CD4-positive, alpha-beta T cell (primary cell): Measurements from ENCODE around the gene GRIA1. TPM values are rescaled to one million over a fixed set of nuclear protein-coding genes. Genes with fewer than 3 reads are reported as not detected.

ENCODE experiments used
- ATAC-seq: fragments of 200-7000 bp; cut with Tn5 transposase; one replicate; pipeline ENCODE4 v1.10.0; 2022; ENCODE audit warnings: mild to moderate bottlenecking; ENCODE audit not compliant: poor library complexity
- CTCF ChIA-PET: fragments of 350-600 bp; sonication (Branson Sonifier 250); formaldehyde crosslinking; loops from one replicate; lab custom pipeline; 2021; ENCODE audit warnings: antibody characterized with exemption, inconsistent platforms; lab: Charles Lee
- POLR2A ChIA-PET: fragments of 350-600 bp; sonication (Branson Sonifier 250); formaldehyde crosslinking; loops from one replicate; lab custom pipeline; 2021; ENCODE audit warnings: antibody characterized with exemption, inconsistent platforms; lab: Charles Lee
- DNase-seq, 14 experiments: peaks; one replicate each; pipeline ENCODE4 v3.0.0-alpha.2; 2013 to 2020; ENCODE audit warnings: mixed read lengths in 2 of 14
- H3K27ac ChIP-seq, 2 donors: one replicate each; pipeline versions ENCODE4 v1.5.1 to v1.7.0; 2013; ENCODE audit warnings: low read length in 2 of 2, low read depth in 1 of 2, mild to moderate bottlenecking in 1 of 2
- H3K27me3 ChIP-seq, 2 experiments: 1 replicate in 1 of 2; 2 replicates in 1 of 2; pipeline versions ENCODE4 v1.6.1 to v1.7.0; 2013; ENCODE audit warnings: low read length in 2 of 2, control low read depth in 1 of 2, mild to moderate bottlenecking in 1 of 2, moderate library complexity in 1 of 2; ENCODE audit not compliant: insufficient read depth in 2 of 2, control insufficient read depth in 1 of 2
- H3K36me3 ChIP-seq: one replicate; pipeline ENCODE4 v1.6.1; 2013; ENCODE audit warnings: low read length, control low read depth; ENCODE audit not compliant: insufficient read depth
- H3K4me1 ChIP-seq: one replicate; pipeline ENCODE4 v1.6.1; 2013; ENCODE audit warnings: low read length, control low read depth; ENCODE audit not compliant: insufficient read depth
- H3K4me3 ChIP-seq: one replicate; pipeline ENCODE4 v1.5.1; 2013; ENCODE audit warnings: mild to moderate bottlenecking, low read length, moderate library complexity
- H3K9me3 ChIP-seq, 2 experiments: 1 replicate in 1 of 2; 2 replicates in 1 of 2; pipeline versions ENCODE4 v1.6.1 to v1.7.0; 2013; ENCODE audit warnings: low read length in 2 of 2, mild to moderate bottlenecking in 2 of 2, control low read depth in 1 of 2, moderate library complexity in 1 of 2; ENCODE audit not compliant: control insufficient read depth in 1 of 2, insufficient read depth in 1 of 2
- H3K27ac Mint-ChIP-seq: one replicate; pipeline ENCODE4 v1.8.0; 2020; ENCODE audit warnings: mixed read lengths
- H3K27me3 Mint-ChIP-seq: one replicate; pipeline ENCODE4 v1.8.0; 2021; ENCODE audit warnings: mixed read lengths
- H3K36me3 Mint-ChIP-seq: one replicate; pipeline ENCODE4 v1.8.0; 2021; ENCODE audit warnings: low read depth, mixed read lengths
- H3K4me1 Mint-ChIP-seq: one replicate; pipeline ENCODE4 v1.8.0; 2021; ENCODE audit warnings: low read depth, mixed read lengths
- H3K4me3 Mint-ChIP-seq: one replicate; pipeline ENCODE4 v1.8.0; 2020; ENCODE audit warnings: mild to moderate bottlenecking, mixed read lengths
- H3K9me3 Mint-ChIP-seq: one replicate; pipeline ENCODE4 v1.8.0; 2020; ENCODE audit warnings: mixed read lengths
- intact Hi-C, 2 experiments: fragments of 100-400 bp; cut with DNase I in 1 of 2; cut with micrococcal nuclease in 1 of 2; formaldehyde crosslinking; loops; one replicate each; pipeline versions ENCODE4 v1.15.1 to v1.9.0; 2023 to 2025; cut with DNase I, micrococcal nuclease
- total RNA-seq, 174 experiments: library from RNA in 2 of 174; stranded (reverse) in 2 of 174; gene quantifications; one replicate each; pipeline ENCODE4 v1.2.3 and lab custom pipeline; 2021 to 2026
- TF ChIP-seq, protein P1 (sequence below): fragments of 200-600 bp; IDR thresholded peaks from one replicate; pipeline ENCODE4 v1.8.0; 2022; ENCODE audit warnings: antibody characterized with exemption, mild to moderate bottlenecking

Gene GRIA1
- total RNA-seq, 2 experiments from 2014 or later, result not detected

- TF ChIP-seq, protein P1, sequence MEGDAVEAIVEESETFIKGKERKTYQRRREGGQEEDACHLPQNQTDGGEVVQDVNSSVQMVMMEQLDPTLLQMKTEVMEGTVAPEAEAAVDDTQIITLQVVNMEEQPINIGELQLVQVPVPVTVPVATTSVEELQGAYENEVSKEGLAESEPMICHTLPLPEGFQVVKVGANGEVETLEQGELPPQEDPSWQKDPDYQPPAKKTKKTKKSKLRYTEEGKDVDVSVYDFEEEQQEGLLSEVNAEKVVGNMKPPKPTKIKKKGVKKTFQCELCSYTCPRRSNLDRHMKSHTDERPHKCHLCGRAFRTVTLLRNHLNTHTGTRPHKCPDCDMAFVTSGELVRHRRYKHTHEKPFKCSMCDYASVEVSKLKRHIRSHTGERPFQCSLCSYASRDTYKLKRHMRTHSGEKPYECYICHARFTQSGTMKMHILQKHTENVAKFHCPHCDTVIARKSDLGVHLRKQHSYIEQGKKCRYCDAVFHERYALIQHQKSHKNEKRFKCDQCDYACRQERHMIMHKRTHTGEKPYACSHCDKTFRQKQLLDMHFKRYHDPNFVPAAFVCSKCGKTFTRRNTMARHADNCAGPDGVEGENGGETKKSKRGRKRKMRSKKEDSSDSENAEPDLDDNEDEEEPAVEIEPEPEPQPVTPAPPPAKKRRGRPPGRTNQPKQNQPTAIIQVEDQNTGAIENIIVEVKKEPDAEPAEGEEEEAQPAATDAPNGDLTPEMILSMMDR, result no peak
- intact Hi-C loops, result no loop called here
- ChIA-PET POLR2A (no interaction called here), CTCF (interaction anchor here (1.2 kb wide), 1 partner anchor 10 kb away, joined by 5 read pairs; no protein-coding TSS in a partner anchor)
- no peak overlapping the region for H3K27ac Mint-ChIP-seq
- H3K4me3 Mint-ChIP-seq, result no peak overlapping the region
- H3K9me3 Mint-ChIP-seq, result no peaks in the 10 kb centered on the region
- no peaks in the 10 kb centered on the region for H3K27me3 Mint-ChIP-seq
- no peaks in the 10 kb centered on the region for H3K4me1 Mint-ChIP-seq
- no peak overlapping the region for H3K4me3 ChIP-seq
- no peaks in the 10 kb centered on the region for H3K9me3 ChIP-seq
- DNase-seq (no peak), ATAC-seq (no peak)
- H3K4me1 ChIP-seq, result no peaks in the 10 kb centered on the region
- no peaks in the 10 kb centered on the region for H3K36me3 ChIP-seq
- H3K27me3 ChIP-seq, result no peaks in the 10 kb centered on the region
- no peaks in the 10 kb centered on the region for H3K36me3 Mint-ChIP-seq
- no peak overlapping the region for H3K27ac ChIP-seq
Measured at GRCh38 chr5:153636670-153637451, 146.4 kb downstream of the GRIA1 start.

GRCh38 chr5:153640293-153640692 is 149.8 kb downstream of the GRIA1 start:
- Histone ChIP-seq H3K4me1 (no peaks in the 10 kb centered on the region), H3K27me3 (no peaks in the 10 kb centered on the region), H3K9me3 (no peaks in the 10 kb centered on the region), H3K27ac (no peak overlapping the region), H3K4me3 (no peak overlapping the region), H3K36me3 (no peaks in the 10 kb centered on the region)
- Mint-ChIP-seq H3K4me1 (no peaks in the 10 kb centered on the region), H3K36me3 (no peaks in the 10 kb centered on the region), H3K4me3 (no peak overlapping the region), H3K27ac (no peak overlapping the region), H3K27me3 (no peaks in the 10 kb centered on the region), H3K9me3 (no peaks in the 10 kb centered on the region)
- intact Hi-C loops, result no loop called here
- CTCF ChIA-PET, result no interaction called here
- TF ChIP-seq, protein P1, result no peak
- ATAC-seq, result no peak
- DNase-seq, result no peak
- POLR2A ChIA-PET, result no interaction called here

DNA sequence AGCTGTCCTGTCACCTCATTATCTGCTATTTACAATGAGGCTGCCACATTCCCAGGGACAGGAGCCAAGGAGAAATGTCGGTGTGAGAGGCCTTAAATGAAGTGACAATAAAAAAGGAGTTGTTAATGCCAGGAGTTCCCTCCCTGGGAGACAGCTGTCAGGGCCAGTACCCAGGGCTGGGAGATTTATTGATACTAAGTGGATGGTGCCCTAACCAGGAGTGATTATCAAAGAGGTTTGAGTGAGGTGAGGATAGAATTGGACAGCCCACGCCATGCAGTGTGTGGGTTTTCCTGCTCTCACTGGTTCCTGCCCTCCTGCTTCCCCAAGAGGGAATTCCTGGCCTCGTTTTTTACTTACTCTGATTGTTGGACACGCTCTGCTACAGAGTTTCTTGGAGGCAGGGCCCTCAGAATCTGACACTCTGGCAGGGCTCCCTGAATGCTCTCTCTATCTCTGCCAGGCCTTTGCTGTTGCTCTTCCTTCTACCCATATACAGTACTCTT is 150.8 kb downstream of the GRIA1 start:
- Mint-ChIP-seq H3K9me3 (no peaks in the 10 kb centered on the region), H3K27me3 (no peaks in the 10 kb centered on the region), H3K36me3 (no peaks in the 10 kb centered on the region), H3K4me3 (no peak overlapping the region), H3K4me1 (no peaks in the 10 kb centered on the region), H3K27ac (no peak overlapping the region)
- no peaks in the 10 kb centered on the region for H3K27me3 ChIP-seq
- no peak overlapping the region for H3K4me3 ChIP-seq
- no peaks in the 10 kb centered on the region for H3K36me3 ChIP-seq
- POLR2A ChIA-PET, result no interaction called here
- TF ChIP-seq, protein P1, result no peak
- H3K9me3 ChIP-seq, result no peaks in the 10 kb centered on the region
- no peak overlapping the region for H3K27ac ChIP-seq
- DNase-seq (no peak), ATAC-seq (no peak)
- intact Hi-C loops, result no loop called here
- CTCF ChIA-PET, result no interaction called here
- H3K4me1 ChIP-seq, result no peaks in the 10 kb centered on the region
